Suprapubic skin (tissue), 3 donors: Measurements from ENCODE around the gene IER2.

ENCODE experiments used
- CTCF ChIP-seq, 2 donors: fragments of 200-600 bp in 1 of 2; fragments of 450-650 bp in 1 of 2; sonication (generic) in 1 of 2; IDR thresholded peaks; one replicate each; pipeline ENCODE4 v1.5.1; 2016 to 2019; ENCODE audit warnings: antibody characterized with exemption in 2 of 2, mild to moderate bottlenecking in 1 of 2, moderate library complexity in 1 of 2
- EP300 ChIP-seq: sonication (generic); formaldehyde crosslinking; IDR thresholded peaks from one replicate; pipeline ENCODE4 v1.6.1; 2017; ENCODE audit warnings: antibody characterized with exemption
- POLR2A ChIP-seq, 2 donors: fragments of 450-650 bp; IDR thresholded peaks; one replicate each; pipeline ENCODE4 v1.6.1; 2017; ENCODE audit warnings: antibody characterized with exemption in 2 of 2, mild to moderate bottlenecking in 2 of 2, moderate library complexity in 2 of 2

- TF ChIP-seq CTCF (IDR thresholded peaks at IDR 0.05) (no peak), POLR2A (IDR thresholded peaks at IDR 0.05) (no peak), EP300 (no peak)
Observed at GRCh38 chr19:13130886-13131490, 19.2 kb upstream of the IER2 start.
